ENCODE results near the gene AGPAT4.

- no peak for TF ChIP-seq GATA2 (IDR thresholded peaks at IDR 0.05; ENCODE audit: low read depth, low read length)
- no peak for TF ChIP-seq GATA3 (IDR thresholded peaks at IDR 0.05; ENCODE audit: low read depth, low read length)
Measured at GRCh38 chr6:161218222-161218621, 55.6 kb downstream of the AGPAT4 start.
